GDM1 (cell line): ENCODE results near the gene ZBTB45.
"Not testable (repeated sequence)": the region's sequence is repeated elsewhere in the genome, so short reads cannot be mapped to it uniquely, and the experiment has no call there.

Experiments used
- DNase-seq: peaks from one replicate; lab custom pipeline; 2025; lab: John Stamatoyannopoulos, UW

Gene ZBTB45

DNA sequence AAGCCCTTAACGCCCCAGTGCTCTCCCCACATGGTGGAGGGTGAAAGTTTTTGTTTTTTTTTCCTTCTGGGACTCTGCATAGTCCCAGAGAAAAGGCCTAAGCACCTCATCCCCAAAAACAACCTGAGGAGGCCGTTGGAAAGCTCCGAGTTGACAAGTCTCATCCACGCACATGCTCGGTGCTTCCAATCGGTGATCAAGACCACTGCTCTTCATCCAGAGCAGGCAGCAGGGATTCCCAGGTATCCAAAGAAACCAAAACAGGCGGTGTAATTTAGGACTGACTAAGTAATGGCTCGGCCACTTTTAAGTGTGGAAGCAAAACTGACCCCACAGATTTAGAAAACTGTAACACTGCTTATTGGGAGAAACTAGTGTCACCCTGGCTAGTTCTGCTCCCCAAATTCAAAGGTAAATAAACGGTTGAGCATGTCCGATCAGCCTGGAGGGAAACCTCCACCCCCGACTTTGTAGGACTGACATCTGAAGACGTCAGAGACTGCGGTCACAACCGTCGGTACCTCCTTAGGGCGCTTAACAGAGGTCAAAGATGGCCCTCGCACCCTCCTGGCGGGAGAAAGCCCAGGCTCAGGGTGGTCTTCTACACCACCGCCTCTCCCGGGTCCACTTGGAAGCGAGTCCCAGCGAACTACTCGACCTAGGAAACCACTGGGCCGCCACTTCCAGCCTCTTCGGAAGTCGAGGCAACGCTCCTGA lies 44.5 kb downstream of the ZBTB45 start:
- no peak for DNase-seq

DNA sequence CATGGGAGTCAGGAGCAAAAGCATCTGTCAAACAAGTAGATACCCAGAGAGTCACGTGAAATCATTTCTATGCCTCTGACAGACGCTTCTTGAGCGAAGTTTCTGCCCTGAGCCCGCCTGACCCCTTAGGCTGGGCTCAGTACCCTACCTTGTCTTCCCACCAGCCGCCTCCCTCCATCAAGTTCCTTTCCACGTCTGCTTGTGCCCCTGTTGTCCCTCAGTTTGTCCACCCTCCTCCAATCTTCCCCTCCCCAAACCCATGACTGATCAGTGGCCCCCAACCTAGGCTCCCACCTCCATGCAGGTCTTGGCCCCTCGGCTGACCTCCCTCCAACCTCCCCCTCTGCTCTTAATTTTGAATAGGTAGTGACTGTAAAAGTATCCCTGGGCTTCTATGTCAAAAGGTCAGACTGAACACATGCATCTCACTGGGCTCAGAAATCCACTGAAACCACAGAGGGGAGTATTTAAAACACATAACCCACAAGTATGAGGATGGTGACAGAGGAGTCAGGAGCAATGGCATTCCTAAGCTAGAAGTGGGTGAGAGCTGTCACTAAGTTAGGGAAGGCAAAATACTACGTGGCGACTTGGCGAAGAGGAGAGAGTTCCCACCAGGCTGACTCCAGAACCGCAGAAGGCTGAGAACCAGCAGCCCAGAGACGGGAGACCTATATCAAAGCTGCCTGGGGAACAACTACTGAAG lies 45.2 kb downstream of the ZBTB45 start:
- no peak for DNase-seq

- DNase-seq, result no peak
Measured at GRCh38 chr19:58473775-58474174, 45.8 kb downstream of the ZBTB45 start.

- DNase-seq, result no peak
Measured at GRCh38 chr19:58471736-58472135, 47.9 kb downstream of the ZBTB45 start.

GRCh38 chr19:58470837-58471543 lies 48.6 kb downstream of the ZBTB45 start:
- DNase-seq, result not testable (repeated sequence)

GRCh38 chr19:58469241-58470013 lies 50.2 kb downstream of the ZBTB45 start:
- DNase-seq, result no peak

- DNase-seq, result no peak
Measured at GRCh38 chr19:58468216-58468839, 51.3 kb downstream of the ZBTB45 start.

DNA sequence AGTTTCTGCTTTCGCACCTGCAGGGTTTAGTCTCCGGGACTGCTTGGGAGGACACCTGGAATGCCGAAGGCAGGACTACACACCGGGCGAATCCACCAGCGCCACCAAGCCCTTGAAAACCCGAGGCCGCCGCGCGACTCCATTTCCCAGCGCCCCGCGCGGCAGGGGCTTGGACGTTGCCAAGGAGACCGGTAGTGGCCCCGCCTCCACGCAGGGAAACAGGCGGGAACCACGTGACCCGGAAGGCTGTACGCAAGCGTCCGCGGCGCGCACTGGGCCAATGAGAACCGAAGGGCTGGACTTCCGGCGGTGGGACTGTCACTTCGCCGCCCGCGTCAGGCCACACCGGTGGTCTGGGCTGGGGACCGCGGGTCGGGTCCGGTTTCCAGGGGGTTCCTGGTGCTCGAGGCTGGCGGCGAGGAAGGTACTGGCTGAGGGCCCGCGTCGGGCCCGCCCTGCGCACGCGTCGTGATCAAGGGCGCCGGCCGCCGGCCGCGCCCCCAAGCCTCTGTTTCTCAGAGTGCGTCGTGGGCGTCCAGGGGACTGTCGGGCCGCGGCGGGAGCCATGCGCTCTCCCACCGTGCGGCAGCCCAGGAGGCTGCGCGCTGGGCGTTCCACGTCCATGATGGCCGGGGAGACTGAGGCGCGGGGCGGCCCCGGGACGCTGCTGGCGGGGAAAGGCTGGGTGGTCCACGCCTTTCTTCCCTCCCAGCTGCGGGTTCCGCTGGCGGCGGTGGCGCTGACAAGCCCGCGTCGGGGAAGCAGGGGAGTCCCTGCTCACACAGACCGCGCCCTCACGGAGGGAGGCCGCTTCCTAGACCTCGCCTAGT lies 52.6 kb downstream of the ZBTB45 start, which contains the start of gene ZNF324:
Gene ZNF324 (plus strand): TSS at position 321 of the 830 bp plus-strand sequence. CDS start 2,106 bp downstream, outside the sequence.
- DNase-seq, result peak; percentile 92

DNA sequence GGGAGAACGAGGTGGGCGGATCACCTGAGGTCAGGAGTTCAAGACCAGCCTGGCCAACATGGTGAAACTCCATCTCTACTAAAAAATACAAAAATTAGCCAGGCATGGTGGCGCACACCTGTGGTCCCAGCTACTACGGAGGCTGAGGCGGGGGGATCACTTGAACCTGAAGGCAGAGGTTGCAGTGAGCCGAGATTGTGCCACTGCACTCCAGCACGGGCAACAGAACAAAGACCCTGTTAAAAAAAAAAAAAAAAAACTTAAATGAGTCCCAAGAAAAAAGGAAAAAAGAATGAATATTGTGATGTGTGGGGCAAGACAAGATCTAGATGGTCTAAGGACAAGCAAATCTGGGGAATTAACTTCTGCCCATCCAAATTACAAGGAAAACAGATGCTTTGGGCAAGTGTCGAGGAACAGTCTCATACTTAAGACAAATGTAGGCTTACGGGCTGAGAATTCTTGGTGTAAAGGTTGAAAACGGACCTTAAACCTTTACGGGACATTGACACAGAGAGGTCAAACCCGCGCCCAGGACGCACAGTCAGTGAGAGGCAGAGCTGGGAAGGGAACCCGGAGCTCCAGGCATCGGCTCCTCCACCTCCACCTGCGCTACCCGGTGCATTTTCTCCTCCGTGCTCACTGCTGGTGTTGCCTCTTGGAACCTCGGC lies 53.4 kb downstream of the ZBTB45 start:
- no peak for DNase-seq
